ENCODE results near the gene GRB10. TPM values are rescaled to one million over a fixed set of nuclear protein-coding genes. Genes with fewer than 3 reads are reported as not detected.

Gene GRB10
- total RNA-seq, 1 donor from 2014 or later = 58.3 TPM

DNA sequence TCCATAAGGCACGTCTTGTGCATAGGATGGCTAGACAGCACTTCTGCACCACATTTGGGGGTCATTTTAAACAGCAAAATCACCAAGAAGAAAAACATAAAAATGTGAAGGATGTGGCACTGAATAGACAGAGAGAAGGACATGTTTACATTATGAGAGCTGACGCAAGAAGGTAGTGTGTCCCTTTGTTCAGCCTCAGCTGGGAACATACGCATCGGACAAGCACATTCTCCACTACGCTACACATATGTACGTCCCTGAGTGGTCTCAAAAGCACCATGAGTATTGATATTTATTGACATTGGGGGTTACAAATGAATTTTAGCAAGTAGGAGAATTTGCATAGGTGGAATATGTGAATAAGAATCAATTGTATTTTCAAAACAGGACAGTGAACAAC is 237.7 kb downstream of the GRB10 start:
- no peak for DNase-seq

DNA sequence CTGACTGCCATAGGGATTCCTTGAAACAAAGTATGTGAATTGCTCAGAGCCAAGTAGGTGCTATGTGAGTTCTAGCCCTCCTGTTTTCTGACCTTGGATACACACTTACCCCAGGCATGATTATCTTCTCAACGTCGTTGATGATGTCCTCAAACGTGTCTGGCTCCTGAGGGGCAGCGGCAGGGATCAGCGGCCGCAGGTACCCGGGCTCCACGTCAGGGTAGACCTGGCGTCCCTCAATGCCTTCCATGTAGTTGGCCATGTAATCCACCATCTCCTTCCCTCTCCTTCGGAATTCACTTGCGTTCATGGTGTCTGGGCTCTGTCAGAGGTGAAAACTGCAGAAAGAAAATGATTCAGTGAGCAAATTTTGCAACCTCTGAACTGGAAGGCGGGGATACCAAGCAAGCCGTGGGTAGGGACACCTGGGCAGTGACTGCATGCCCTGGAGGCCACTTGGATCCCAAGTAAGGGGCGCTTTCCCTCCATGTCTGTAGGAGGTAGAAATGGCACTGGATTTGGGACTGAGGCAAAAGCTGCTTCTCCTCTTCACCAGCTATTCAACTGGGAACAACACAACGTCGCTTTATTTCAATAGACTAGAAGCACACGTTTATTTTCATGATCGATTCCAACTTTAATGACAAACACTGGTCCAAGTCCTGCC is 238.8 kb downstream of the GRB10 start:
- no peak for DNase-seq

DNA sequence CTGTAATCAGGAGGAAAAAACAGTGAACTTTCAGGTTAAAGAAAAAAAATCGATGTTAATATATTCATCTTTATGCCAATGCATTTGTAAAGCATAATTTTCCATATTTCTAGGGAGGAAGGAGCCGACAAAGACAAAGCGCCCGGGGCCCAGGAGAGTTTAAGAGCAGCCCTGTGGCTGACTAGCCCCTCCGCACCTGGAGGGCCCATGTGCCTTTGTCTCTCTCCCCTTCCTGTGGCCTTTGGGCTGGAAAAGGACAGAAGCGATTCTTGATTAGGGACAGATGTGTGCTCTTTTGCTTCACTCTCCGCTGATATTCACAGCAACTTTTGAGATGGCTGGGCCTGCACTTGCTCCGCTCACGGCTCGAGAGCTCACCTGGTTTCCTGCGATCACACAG is 240.6 kb downstream of the GRB10 start:
- DNase-seq = no peak

DNA sequence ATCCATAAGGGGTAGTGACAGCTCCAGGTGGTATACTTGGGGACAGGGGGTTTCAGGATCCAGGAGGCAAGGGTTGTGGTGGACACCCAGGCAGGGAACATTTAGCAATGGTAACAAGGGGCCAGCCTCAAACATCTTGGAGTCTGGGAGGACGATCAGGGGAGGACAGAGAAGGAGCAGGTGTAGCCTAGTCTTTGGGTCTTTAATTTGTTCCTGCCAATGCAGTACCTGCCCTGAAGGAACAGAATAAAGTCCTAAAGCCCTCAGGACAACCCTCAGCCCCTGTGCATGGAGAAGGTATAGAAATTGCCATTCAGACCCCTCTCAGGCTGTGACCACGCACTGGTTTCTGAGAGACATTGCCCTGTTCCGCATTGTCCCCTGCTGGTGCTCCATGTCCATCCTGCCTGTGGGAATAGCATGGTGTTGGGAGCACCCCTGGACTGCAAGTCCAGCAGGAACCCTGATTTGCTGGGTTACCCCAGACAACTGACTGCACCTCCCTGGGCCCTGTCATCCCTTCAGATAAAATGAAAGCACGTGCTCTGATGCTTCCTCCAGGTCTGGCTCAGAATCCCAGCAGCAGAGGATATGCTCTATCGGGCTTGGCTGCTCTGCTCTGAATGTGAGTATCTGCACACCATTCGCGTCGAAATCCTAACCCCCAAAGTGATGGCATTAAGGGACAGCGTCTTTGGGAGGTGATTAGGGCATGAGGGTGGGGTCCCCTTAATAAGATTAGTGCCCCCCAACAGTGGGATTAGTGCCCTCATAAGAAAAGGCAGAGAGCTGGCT is 241.7 kb downstream of the GRB10 start:
- DNase-seq = no peak

Other genes starting within 250 kb of the GRB10 start
- not detected for gene DDC, start 217.5 kb downstream of the GRB10 start, total RNA-seq